Left cardiac atrium (tissue), 4 donors: ENCODE data around the gene KIAA1671. TPM values are rescaled to one million over a fixed set of nuclear protein-coding genes. Genes with fewer than 3 reads are reported as not detected.
A peak's percentile ranks its signal among the peaks of the same experiment; 100 is the strongest.

Experiments
- ATAC-seq, 2 donors: fragments of 200-7000 bp; cut with Tn5 transposase; one replicate each; pipeline ENCODE4 v1.9.1; 2020; ENCODE audit warnings: mild to moderate bottlenecking in 2 of 2, moderate library complexity in 2 of 2
- DNase-seq: peaks from one replicate; pipeline ENCODE4 v3.0.0-alpha.2; 2020
- intact Hi-C, 2 donors: fragments of 100-400 bp; cut with DNase I; formaldehyde crosslinking; loops; one replicate each; pipeline versions ENCODE4 v1.14.1 to v1.15.1; 2022 to 2023
- total RNA-seq, 2 donors: library from RNA; stranded (reverse); fragmentation: NEBNext Ultra II Directional; extraction: Animal tissue kit (Norgen Biotek cat#: 25700); gene quantifications; one replicate each; pipeline ENCODE4 v1.2.1, GENCODE V29; 2021
- donor health status: DM: no; HTN: yes; CAD: no.
- donor health status: DM: no; HTN: yes; CAD: no; lungs with severe emphysema.
- donor health status: DM: yes; HTN: yes; CAD: no.
- donor health status: Dilated cardiomyopathy.

The KIAA1671 gene
- total RNA-seq, 2 donors from 2014 or later: 18.2 to 20.7 TPM

DNA sequence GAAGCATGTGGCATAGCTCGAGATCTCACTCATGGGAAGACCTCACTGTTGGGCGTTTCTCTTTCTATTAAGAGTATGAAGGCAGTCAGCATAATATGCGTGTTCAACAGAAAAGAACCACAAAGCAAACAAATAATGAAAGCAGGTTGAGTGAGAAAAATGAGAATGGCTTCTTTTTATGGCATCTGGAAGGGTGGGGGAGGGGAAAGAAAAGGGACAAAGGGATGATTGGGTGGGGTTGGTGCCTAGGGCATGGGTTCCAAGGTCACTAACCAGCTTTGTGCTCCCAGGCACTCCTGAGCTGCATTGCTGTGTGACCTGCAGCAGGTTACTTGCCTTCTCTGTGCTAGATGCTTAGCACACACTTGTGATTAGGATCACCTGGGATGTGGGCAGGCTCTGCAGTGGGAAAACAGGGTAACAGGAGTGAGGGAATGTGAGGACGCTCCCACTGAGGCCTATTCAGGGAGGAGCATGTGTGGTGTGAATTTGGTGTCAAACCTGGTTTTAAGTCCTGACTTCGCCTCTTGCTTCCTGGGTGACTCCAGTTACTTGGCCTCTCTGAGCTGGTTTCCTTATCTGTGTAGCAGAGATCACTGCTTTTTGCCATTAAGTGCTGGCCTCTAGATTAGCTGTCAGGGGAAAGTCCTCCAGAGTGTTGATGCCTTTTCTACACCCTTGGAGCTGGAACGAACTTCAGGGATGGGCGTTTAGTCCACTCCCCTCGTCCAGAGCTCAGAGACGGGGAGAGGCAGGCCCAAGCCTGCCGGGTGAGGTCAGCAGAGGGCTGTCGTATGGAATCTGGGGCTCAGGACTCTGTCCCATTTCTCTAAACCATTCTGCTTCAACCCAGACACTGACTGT, 74.8 kb downstream of the KIAA1671 start:
- peak; percentile 63 to 66 for ATAC-seq
- DNase-seq: peak; percentile 33
- intact Hi-C loops: loop anchor here (5.0 kb wide), 1 partner anchor 75 kb away; the partner anchor contains the start of gene KIAA1671 (in 2 of the 2)

- ATAC-seq (peak; percentile 29 to 42), DNase-seq (peak; percentile 64)
- intact Hi-C loops: loop anchor here (5.0 kb wide), 1 partner anchor 76 kb away; the partner anchor contains the start of gene KIAA1671 (in 2 of the 2)
Measured at GRCh38 chr22:25027959-25028840, 75.7 kb downstream of the KIAA1671 start.

DNA sequence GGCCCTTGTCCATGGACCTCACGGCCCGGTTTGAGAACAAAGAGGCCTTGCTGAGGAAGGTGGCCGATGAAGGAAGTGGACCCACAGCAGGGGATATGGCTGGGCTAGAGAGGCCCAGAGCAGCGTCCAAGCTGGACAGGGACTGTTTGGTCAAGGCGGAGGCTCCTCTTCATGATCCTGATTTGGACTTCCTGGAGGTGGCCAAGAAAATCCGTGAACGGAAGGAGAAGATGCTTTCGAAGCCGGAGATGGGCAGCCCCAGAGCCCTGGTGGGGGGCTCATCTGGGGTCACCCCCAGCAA, 76.3 kb downstream of the KIAA1671 start:
- ATAC-seq (no peak), DNase-seq (no peak)
- intact Hi-C loops: loop anchor here (5.0 kb wide), 1 partner anchor 76 kb away; the partner anchor contains the start of gene KIAA1671 (in 2 of the 2)

GRCh38 chr22:25029181-25029580, 76.7 kb downstream of the KIAA1671 start:
- ATAC-seq (no peak), DNase-seq (no peak)
- intact Hi-C loops: loop anchor here (5.0 kb wide), 1 partner anchor 77 kb away; the partner anchor contains the start of gene KIAA1671 (in 2 of the 2)

DNA sequence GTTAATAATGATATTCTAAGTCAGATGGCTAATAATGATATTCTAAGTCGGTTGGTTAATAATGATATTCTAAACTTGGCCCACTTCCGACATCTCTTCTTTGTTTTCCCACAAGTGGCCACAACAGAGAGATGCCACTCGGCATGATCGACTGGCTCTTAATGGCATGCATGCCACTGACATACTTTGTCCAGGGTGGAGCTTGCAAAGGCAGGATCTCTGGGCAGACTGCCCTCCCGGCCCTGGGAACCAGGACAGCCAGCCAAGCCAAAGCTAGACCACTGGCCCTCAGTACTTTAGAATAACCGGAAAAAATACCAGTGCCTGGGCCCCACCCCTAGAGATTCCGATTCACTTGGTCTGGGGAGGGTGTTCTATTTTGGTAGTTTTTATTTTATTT, 78.1 kb downstream of the KIAA1671 start:
- ATAC-seq (peak in 1 of 2 donors; percentile 52), DNase-seq (peak; percentile 78)
- intact Hi-C loops: no loop called here

DNA sequence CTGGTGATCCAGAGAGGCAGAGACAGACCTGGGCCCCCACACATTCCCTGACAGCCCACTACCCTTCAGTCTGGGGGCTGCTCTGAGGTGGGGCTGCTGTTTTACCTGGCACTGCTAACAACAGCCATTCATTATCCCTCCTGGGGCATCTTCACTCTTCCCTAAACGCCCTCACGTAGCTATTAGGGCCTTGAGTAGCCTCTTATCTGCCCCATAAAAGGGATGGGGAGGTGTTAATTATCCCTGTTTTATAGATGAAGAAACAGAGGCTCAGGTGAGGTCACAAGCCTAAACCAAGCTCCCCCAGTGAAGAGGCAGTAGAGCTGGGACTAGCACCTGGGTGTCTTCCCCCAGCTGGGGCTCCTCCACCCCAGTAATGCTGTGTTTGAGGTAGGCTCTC, 79.5 kb downstream of the KIAA1671 start:
- ATAC-seq (no peak), DNase-seq (no peak)
- intact Hi-C loops: no loop called here

- intact Hi-C loops: no loop called here
- ATAC-seq (no peak), DNase-seq (no peak)
Measured at GRCh38 chr22:25035715-25036114, 83.2 kb downstream of the KIAA1671 start.

DNA sequence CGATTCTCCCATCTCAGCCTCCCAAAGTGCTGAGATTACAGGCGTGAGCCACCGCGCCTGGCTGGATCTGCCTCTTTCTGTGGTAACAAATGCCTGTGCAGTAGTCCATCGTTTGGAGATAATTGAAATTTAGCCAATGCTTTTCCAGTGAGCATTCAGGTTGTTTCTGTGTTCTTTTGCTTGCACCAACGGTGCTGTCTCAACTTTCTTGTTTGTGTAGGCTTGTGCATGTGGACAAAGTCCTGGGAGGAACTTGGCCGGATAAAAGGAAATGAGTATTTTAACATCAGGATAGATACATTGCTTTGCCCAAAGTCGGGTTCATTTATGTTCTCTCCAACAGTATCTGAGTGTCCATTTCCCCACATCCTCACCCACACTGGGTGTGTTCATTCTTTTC, 85.7 kb downstream of the KIAA1671 start:
- intact Hi-C loops: no loop called here
- DNase-seq (no peak), ATAC-seq (no peak)

DNA sequence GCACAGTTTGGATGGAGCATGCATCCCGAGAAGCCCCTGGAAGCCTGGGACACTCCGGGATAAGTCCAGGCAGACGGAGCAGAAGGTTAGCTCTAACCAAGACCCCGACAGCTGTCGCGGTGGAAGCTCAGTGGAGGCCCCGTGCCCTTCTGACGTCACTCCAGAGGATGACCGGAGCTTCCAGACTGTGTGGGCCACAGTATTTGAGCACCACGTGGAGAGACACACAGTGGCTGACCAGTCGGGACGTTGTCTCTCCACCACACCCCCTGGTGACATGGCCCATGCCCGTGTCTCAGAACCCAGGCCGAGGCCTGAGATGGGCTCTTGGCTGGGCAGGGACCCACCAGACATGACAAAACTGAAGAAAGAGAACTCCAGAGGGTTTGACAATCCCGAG, 86.3 kb downstream of the KIAA1671 start:
- DNase-seq (no peak), ATAC-seq (no peak)
- intact Hi-C loops: no loop called here

DNA sequence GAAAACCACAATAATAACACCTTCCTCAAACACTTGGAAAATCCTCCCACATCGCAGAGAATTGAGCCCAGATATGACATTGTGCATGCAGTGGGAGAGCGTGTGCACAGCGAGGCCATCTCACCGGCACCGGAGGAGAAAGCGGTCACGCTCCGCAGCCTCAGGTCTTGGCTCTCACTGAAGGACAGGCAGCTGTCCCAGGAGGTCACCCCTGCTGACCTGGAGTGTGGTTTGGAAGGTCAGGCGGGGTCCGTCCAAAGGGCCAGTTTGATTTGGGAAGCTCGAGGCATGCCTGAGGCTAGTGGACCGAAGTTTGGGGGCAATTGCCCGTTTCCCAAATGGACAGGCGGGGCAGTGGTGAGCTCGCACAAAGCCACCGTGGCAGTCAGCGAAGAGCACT, 86.7 kb downstream of the KIAA1671 start:
- ATAC-seq (no peak), DNase-seq (no peak)
- intact Hi-C loops: no loop called here

GRCh38 chr22:25039754-25040153, 87.2 kb downstream of the KIAA1671 start:
- ATAC-seq (no peak), DNase-seq (no peak)
- intact Hi-C loops: no loop called here

DNA sequence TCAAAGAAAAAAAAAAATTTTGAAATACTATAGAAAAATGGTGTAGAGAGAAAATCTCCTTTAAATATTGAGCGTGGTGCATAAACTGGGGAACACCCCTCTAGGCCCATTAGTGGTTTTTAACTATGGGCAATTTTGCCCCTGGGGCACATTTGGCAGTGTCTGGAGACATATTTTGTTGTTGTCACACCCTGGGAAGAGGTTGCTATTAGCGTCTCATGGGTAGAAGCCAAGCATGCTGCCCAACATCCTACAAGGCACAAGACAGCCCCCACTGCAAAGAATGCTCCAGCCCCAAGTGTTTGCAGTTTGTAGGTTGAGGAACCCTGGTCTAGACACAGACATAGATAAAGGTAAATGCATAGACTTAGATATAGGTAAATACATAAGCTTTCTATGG, 92.6 kb downstream of the KIAA1671 start:
- intact Hi-C loops: no loop called here
- no peak for ATAC-seq
- no peak for DNase-seq

DNA sequence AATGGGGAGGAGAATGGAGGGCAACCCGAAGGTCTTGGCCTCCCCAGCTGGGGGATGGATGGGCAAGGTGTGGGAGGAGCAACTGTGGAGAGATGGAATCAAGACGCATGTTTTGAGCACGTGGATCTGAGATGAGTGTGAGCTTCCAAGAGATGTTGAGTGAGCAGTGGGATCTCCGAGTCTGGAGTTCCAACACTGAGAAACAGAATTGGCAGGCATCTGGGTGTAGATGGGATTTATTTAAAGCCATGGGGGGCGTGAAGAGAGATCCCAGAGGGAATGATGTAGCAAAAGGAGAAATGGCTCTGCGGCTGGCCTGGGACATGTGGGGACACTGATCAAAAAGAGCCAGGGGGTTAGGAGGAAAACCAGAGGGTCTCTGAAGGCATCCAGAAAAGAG, 95.6 kb downstream of the KIAA1671 start:
- DNase-seq (no peak), ATAC-seq (no peak)
- intact Hi-C loops: loop anchor here in 1 of 2 donors (1.0 kb wide), 1 partner anchor 96 kb away; the partner anchor contains the start of gene KIAA1671

DNA sequence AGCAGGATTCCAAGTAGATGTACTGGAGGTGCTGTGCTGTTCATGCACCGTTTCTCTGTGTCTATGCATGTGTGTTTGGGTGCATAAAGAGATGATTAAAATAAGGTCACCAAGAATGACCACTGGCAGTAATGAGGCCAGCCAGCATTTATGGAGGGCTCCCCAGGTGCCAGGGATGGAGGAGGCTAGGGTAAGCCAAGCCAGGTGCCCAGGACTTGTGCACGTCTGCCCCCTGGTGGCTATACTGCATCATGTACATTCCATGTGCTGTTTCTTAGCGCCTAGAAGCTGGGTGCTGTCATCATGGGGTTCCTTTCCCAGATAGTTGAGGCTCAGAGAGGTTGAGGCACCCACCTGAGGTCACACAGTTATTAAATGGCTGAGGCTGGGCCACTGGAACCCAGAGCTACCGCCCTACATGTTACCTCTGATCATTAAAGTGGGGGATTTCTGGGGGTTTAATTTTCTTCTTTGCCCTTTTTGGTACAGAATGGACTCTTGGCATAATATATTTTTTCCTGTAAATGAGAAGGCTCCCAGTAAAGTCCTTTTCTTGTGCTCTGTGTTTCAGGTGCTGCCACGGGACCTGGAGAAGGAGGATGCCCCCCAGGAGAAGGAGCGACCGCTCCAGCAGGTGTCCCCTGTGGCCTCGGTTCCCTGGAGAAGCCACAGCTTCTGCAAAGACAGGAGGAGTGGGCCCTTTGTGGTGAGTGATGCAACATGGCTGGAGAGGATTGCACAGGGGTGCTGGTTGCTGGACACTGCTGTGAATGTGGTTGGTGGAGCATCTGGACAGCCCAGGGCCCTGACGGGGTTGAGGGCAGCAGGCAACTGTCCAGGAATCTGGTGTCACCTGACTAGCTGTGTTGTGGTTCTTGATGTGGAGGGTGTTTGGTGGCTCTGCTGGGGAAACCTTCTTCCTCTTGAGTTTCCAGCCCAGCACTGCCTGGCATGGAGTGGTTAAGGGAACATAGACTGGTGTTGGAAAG, 96.4 kb downstream of the KIAA1671 start:
- peak; percentile 71 for DNase-seq
- peak; percentile 72 to 77 for ATAC-seq
- intact Hi-C loops: loop anchor here in 1 of 2 donors (1.0 kb wide), 1 partner anchor 97 kb away; the partner anchor contains the start of gene KIAA1671

GRCh38 chr22:25049770-25050169, 97.3 kb downstream of the KIAA1671 start:
- no peak for ATAC-seq
- no peak for DNase-seq
- intact Hi-C loops: loop anchor here in 1 of 2 donors (5.0 kb wide), 1 partner anchor 97 kb away; the partner anchor contains the start of gene KIAA1671

- ATAC-seq (no peak), DNase-seq (no peak)
- intact Hi-C loops: loop anchor here in 1 of 2 donors (5.0 kb wide), 1 partner anchor 98 kb away; the partner anchor contains the start of gene KIAA1671
Measured at GRCh38 chr22:25050566-25050965, 98.0 kb downstream of the KIAA1671 start.

GRCh38 chr22:25051073-25051472, 98.6 kb downstream of the KIAA1671 start:
- intact Hi-C loops: loop anchor here in 1 of 2 donors (5.0 kb wide), 1 partner anchor 99 kb away; the partner anchor contains the start of gene KIAA1671
- no peak for ATAC-seq
- DNase-seq: no peak
